H1 (cell line): Measurements from ENCODE around the gene TNPO3. TPM values are rescaled to one million over a fixed set of nuclear protein-coding genes. Genes with fewer than 3 reads are reported as not detected.

Experiments
- CHD7 ChIP-seq: fragments of 300-600 bp; sonication (generic); IDR thresholded peaks from 2 replicates; pipeline ENCODE4 v1.7.1; 2012; ENCODE audit warnings: low read length, moderate library complexity, mild to moderate bottlenecking, inconsistent platforms; ENCODE audit not compliant: insufficient replicate concordance
- polyA plus RNA-seq, 7 experiments: library from polyadenylated mRNA; depleted of rRNA in 3 of 7; stranded (reverse) in 5 of 7; unstranded in 2 of 7; fragments of >200 nt in 5 of 7; fragments of 200-250 nt in 2 of 7; gene quantifications; 1 replicate in 5 of 7; 2 replicates in 1 of 7; 4 replicates in 1 of 7; pipeline versions ENCODE4 v1.2.1 to v1.2.3, GENCODE V29; 2011 to 2013; ENCODE audit warnings: missing spikeins in 2 of 7, mixed read lengths in 2 of 7
- total RNA-seq: library from RNA; stranded (reverse); fragmentation: NEBNext Ultra II Directional; extraction: Animal tissue kit (Norgen Biotek cat#: 25700); gene quantifications from 2 replicates; pipeline ENCODE4 v1.2.1, GENCODE V29; 2021
- TF ChIP-seq, protein P1 (sequence below): IDR thresholded peaks from 2 replicates; pipeline ENCODE4 v1.6.1; 2011; ENCODE audit warnings: low read depth, mild to moderate bottlenecking, low read length; ENCODE audit not compliant: insufficient read depth

TNPO3 gene
- total and polyA plus RNA-seq, 2 of the 8 experiments (the other 6 are each of a cell fraction or from before 2014, with no cell fraction given): 67.6 to 99.2 TPM

DNA sequence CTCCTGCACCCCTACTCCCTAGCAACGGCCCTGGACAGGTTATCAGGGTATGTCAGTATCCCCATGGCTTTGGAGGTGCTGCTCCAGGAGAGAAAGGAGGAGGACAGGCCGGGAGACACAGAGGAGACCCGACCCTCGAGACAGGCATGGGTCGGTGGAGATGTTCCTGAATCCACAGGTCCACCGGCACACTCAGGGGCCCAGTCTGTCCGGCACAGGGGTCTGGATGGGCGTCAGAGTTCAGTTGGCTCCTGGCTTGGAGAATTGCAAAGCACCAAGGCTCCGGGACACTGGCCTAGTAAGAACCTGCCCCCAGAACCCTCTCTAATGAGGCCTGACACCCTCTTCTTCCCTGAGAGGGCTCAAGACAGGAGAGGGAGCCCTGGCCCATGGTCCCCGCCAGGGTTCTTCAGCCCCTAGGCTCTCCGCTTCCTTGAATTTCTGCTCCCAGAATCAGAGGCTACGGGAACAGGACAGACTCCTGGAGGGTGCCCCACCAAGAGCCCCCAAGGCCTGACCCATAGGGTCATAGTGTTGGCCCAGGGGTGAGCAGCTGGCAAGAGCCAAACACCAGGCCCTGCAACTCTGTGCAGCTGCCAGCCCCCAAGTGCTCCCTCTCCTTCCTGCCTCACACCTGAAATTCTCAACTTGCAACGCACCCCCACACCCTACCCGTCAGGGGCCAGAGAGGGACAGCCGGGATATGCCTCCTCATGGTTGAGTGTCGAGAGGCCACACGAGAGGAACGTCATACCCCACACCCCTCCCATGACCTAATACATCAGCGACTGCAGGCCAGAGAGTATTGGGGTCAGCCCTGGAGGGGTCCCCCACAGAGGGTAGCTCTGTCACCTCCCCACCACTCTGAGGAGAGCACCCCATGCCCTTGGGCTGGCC, 122.7 kb downstream of the TNPO3 start (continued):
- TF ChIP-seq CHD7: no peak
- TF ChIP-seq, protein P1, sequence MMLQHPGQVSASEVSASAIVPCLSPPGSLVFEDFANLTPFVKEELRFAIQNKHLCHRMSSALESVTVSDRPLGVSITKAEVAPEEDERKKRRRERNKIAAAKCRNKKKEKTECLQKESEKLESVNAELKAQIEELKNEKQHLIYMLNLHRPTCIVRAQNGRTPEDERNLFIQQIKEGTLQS: no peak
